ENCODE data around the gene TRIM65.

GRCh38 chr17:75898791-75899190, 2.0 kb upstream of the TRIM65 start:
- TF ChIP-seq MAX (IDR thresholded peaks at IDR 0.05), result no peak
- TF ChIP-seq YY1 (IDR thresholded peaks at IDR 0.05; ENCODE audit: low read depth), result no peak
- TF ChIP-seq TCF12 (IDR thresholded peaks at IDR 0.05; ENCODE audit: low read depth), result no peak
